ENCODE data around the gene BRAT1.

Gene BRAT1

GRCh38 chr7:2509298-2509906 is 45.9 kb downstream of the BRAT1 start:
- DNase-seq = no peak

GRCh38 chr7:2508327-2509215 is 46.8 kb downstream of the BRAT1 start:
- DNase-seq = no peak

GRCh38 chr7:2507917-2508306 is 47.4 kb downstream of the BRAT1 start:
- DNase-seq = no peak

- DNase-seq = no peak
These were observed 48.0 kb downstream of the BRAT1 start for GRCh38 chr7:2507208-2507916.

- DNase-seq = no peak
These were observed 49.9 kb downstream of the BRAT1 start for GRCh38 chr7:2505401-2505800.

- DNase-seq = no peak
These were observed 50.4 kb downstream of the BRAT1 start for GRCh38 chr7:2504889-2505375.

- DNase-seq = no peak
These were observed 51.0 kb downstream of the BRAT1 start for GRCh38 chr7:2504128-2504888.

GRCh38 chr7:2503056-2503941 is 52.0 kb downstream of the BRAT1 start:
- no peak for DNase-seq

GRCh38 chr7:2502647-2502966 is 52.7 kb downstream of the BRAT1 start:
- DNase-seq = no peak

GRCh38 chr7:2501947-2502646 is 53.2 kb downstream of the BRAT1 start:
- no peak for DNase-seq

- DNase-seq = no peak
These were observed 54.6 kb downstream of the BRAT1 start for GRCh38 chr7:2500701-2501100.

- DNase-seq = no peak
These were observed 55.4 kb downstream of the BRAT1 start for GRCh38 chr7:2499719-2500430.

GRCh38 chr7:2499181-2499580 is 56.1 kb downstream of the BRAT1 start:
- DNase-seq = no peak

GRCh38 chr7:2498708-2499107 is 56.6 kb downstream of the BRAT1 start:
- no peak for DNase-seq

GRCh38 chr7:2497500-2498336 is 57.6 kb downstream of the BRAT1 start:
- no peak for DNase-seq

GRCh38 chr7:2497065-2497464 is 58.3 kb downstream of the BRAT1 start:
- no peak for DNase-seq

- DNase-seq = no peak
These were observed 58.9 kb downstream of the BRAT1 start for GRCh38 chr7:2496375-2496774.

GRCh38 chr7:2495418-2496299 is 59.7 kb downstream of the BRAT1 start:
- DNase-seq = no peak

Measured in NCI-H1105 treated with DMSO at 0.1 percent for 48 hours (cell line).